AG04449 (cell line): ENCODE measurements around the gene NBEA.

Experiments
- CTCF ChIA-PET: fragments of 350-600 bp; formaldehyde crosslinking; extraction: SDS; loops from one replicate; lab custom pipeline; 2021; ENCODE audit warnings: antibody characterized with exemption; lab: Yijun Ruan, JAX
- POLR2A ChIA-PET: fragments of 400-600, 350-600 bp; formaldehyde crosslinking; extraction: SDS; loops from one replicate; lab custom pipeline; 2020; ENCODE audit warnings: antibody characterized with exemption, inconsistent platforms; lab: Yijun Ruan, JAX
- DNase-seq: peaks from one replicate; pipeline ENCODE4 v3.0.0-alpha.2; 2010; ENCODE audit warnings: low read depth, low spot score
- H3K4me3 ChIP-seq: 2 replicates; pipeline ENCODE4 v1.5.1; 2011; ENCODE audit warnings: low read depth, mild to moderate bottlenecking, control low read depth, low read length
- CTCF ChIP-seq: IDR thresholded peaks from one replicate; pipeline ENCODE4 v1.5.1; 2011; ENCODE audit warnings: mild to moderate bottlenecking, moderate library complexity, low read length, control low read depth, inconsistent platforms; ENCODE audit not compliant: insufficient read depth; ENCODE audit errors: missing control alignments

NBEA gene

DNA sequence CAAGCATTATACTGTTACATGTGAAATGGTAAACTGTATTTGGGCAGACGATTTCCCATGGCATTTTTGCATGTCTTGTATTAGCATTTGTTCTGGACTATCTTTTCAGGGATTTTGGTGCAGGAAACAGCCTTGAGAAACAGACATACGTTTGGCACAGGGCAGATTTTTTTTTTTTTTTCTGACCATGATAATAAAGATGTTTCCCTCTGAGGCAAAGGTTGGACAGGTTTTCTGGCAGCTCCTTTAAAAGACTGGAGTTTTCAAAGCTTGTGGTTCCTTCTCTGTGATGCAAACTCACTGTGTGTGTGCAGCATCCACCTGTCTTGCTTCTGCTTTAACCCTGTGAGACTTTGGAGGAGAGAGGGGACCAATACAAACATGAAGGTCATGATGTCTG lies 63.0 kb downstream of the NBEA start:
- no peak overlapping the region for H3K4me3 ChIP-seq
- CTCF ChIA-PET: no interaction called here
- no peak for DNase-seq
- no peak for TF ChIP-seq CTCF
- POLR2A ChIA-PET: interaction anchor here (0.7 kb wide), 1 partner anchor 30 kb away, joined by 3 read pairs; no protein-coding TSS in a partner anchor

DNA sequence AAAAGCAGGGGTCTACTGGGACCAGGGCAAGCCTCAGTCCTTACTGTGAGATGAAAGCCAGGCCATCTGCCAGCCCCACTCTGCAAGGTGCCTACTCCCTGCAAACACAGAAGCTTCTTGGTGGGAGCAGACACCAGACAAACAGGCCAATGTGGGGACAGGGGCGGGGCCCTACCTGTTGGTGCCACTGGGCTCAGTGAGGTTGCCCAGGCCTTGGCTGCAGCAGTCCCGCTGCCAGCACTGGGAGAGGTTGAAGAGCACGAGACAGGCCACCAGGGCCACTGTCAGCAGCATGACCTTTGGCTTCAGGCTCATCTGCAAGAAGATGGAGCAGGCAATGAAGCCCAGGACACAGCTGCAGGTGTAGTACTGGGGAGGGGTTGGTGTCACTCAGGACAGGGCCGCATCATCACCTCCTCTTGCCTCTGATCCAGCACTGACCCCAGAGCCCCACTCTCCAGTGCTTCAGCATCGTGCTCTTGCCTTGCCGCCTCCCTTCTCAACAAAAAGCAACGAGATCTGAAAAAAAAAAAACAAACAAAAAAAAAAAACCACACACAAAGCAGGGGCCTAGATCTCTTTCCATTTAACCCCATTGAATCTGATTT lies 72.6 kb downstream of the NBEA start:
- TF ChIP-seq CTCF: no peak
- CTCF ChIA-PET: no interaction called here
- no peak for DNase-seq

DNA sequence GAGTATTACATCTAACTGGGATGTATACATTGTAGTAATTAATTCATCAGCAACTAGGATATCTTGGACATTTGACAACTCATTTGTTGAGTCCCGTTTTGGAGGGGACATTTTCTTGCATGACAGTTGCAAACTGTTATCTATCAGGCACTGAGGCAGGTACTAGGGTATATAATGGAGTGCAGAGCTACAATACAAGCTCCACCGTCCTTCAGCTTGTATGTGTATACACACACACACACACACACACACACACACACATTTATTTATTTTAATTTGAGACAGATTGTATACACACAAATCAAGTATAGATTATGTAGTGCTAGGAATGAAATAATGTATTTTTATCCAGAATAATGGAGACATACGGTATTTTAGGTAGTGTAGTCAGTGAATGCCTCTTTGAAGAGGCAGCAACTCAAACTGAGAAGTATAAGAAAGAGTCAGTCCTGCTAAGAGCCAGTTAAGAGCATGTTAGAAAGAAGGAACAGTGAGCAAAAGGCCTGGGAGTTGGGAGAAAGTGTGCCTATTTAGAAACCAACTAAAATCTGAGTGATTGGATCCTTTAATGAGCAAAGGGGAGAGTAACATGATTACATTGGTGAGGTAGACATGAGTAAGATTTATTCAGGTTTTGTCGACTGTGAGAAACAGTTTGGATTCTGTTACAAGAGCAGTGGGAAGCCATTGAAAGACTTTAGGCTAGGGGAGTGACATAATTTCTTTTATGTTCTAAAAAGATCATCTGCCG lies 74.5 kb downstream of the NBEA start:
- no peak for TF ChIP-seq CTCF
- POLR2A ChIA-PET: no interaction called here
- DNase-seq: no peak
- H3K4me3 ChIP-seq: no peak overlapping the region
- CTCF ChIA-PET: no interaction called here

More for the DNA sequence above, 72.6 kb downstream of the NBEA start:
- POLR2A ChIA-PET: no interaction called here
- no peak overlapping the region for H3K4me3 ChIP-seq

DNA sequence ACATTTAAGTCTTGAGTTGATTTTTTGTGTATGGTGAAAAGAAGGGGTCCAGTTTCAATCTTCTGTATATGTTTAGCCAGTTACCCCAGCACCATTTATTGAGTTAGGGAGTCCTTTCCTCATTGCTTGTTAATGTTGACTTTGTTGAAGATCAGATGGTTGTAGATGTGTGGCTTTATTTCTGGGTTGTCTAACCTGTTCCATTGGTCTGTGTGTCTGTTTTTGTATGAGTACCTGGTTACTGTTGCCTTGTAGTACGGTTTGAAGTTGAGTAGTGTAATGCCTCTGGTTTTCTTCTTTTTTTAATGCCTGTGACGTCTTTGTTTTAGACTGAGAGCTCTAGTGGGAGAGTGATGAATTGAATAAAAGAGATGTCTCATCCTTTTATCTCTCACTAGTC lies 83.2 kb downstream of the NBEA start:
- no peak overlapping the region for H3K4me3 ChIP-seq
- no peak for DNase-seq
- no peak for TF ChIP-seq CTCF
- ChIA-PET CTCF (no interaction called here), POLR2A (no interaction called here)

DNA sequence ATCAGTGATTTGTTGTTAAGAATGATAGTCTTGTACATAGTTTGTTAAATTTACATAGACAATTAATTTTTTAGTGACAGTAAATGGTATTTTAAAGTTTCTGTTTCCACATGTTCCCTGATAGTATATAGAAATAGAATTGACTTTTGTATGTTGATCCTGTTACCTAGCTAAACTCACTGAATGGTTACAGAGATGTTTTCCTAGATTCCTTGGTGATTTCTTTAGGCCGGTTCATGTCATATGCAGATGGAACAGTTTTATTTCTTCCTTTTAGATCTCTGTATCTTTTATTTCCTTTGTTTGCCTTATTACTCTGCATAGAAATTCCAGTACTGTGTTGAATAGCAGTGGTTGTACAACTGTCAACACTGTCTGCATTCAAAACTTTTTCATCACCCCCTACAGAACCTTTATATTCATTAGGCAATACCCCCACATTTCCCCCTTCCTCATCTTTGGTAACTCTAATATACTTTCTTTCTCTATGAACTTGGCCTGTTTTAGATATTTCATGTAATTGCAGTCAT lies 86.3 kb downstream of the NBEA start:
- ChIA-PET POLR2A (no interaction called here), CTCF (no interaction called here)
- DNase-seq: no peak
- no peak for TF ChIP-seq CTCF
- no peak overlapping the region for H3K4me3 ChIP-seq

DNA sequence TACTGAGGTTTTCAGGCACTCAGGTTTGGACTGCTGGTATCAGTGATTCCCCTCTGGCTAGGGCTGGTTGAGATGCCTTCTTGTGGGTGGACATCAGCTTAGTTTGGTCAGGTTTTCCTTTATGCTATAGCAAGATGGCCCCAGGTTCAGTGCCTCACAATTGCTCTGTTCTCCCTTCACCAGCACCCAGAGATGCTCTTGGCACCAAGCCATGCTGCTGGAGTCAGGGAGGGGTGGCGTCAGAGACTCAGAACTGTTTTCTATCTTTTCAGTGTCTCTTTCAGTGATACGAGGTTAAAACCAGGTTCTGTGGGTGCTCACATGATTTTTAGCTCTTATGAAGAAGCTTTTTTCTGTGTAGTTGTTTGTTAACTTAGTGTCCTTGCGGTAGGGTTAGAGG lies 96.9 kb downstream of the NBEA start:
- H3K4me3 ChIP-seq: no peak overlapping the region
- no peak for TF ChIP-seq CTCF
- ChIA-PET POLR2A (no interaction called here), CTCF (no interaction called here)
- no peak for DNase-seq
